HepG2 (cell line): ENCODE measurements around the gene SMARCA2. TPM values are rescaled to one million over a fixed set of nuclear protein-coding genes. Genes with fewer than 3 reads are reported as not detected.

Source experiments
- ATAC-seq: fragments of 200-7000 bp; cut with Tn5 transposase; 3 replicates; pipeline ENCODE4 v1.9.1; 2020; ENCODE audit warnings: mild to moderate bottlenecking, moderate library complexity
- Bru-seq: library from RNA; stranded (reverse); fragments of 400-500 nt; gene quantifications from one replicate; lab custom pipeline; 2021; lab: Mats Ljungman, UMichigan
- BruChase-seq, 2 experiments: library from RNA; stranded (reverse); fragments of 400-500 nt; gene quantifications; one replicate each; lab custom pipeline; 2021; lab: Mats Ljungman, UMichigan
- BruUV-seq: library from RNA; stranded (reverse); fragments of 400-500 nt; replicated peaks from 2 replicates; lab custom pipeline; 2021; lab: Mats Ljungman, UMichigan
- CTCF ChIA-PET: fragments of 300-600 bp; formaldehyde crosslinking; extraction: SDS; loops from one replicate; lab custom pipeline; 2021; ENCODE audit warnings: low total read pairs, inconsistent platforms, low intra/inter-chr PET ratio; lab: Yijun Ruan, JAX
- POLR2A ChIA-PET: fragments of 350-600 bp; sonication (Branson Sonifier 250); formaldehyde crosslinking; loops from one replicate; lab custom pipeline; 2020; ENCODE audit warnings: antibody characterized with exemption, inconsistent platforms; lab: Yijun Ruan, JAX
- DNase-seq: peaks from one replicate; pipeline ENCODE4 v3.0.0-alpha.2; 2015; ENCODE audit warnings: low spot score
- FAIRE-seq: peaks from 3 replicates; lab custom pipeline; 2011; peaks lifted over from hg19 to GRCh38; lab: Jason Lieb, UNC
- H2AFZ ChIP-seq: one replicate; pipeline ENCODE4 v1.6.1; 2011; ENCODE audit warnings: low read length, inconsistent platforms
- H3K27ac ChIP-seq: fragments of 300-600 bp; 3 replicates; pipeline ENCODE4 v1.8.0; 2011; ENCODE audit warnings: mixed run types, mild to moderate bottlenecking, mixed read lengths, low read length, inconsistent platforms; ENCODE audit not compliant: insufficient read depth; ENCODE audit errors: extremely low read length
- H3K27me3 ChIP-seq, 2 experiments: fragments of 200-600 bp in 1 of 2; 2 replicates in 1 of 2; 3 replicates in 1 of 2; pipeline versions ENCODE4 v1.6.0 to v1.8.0; 2011; ENCODE audit warnings: low read length in 2 of 2, mild to moderate bottlenecking in 2 of 2, moderate library complexity in 2 of 2, inconsistent platforms in 1 of 2; ENCODE audit not compliant: insufficient read depth in 2 of 2, control insufficient read depth in 1 of 2
- H3K36me3 ChIP-seq, 2 experiments: fragments of 200-600 bp in 1 of 2; replicated peaks in 1 of 2; 2 replicates in 1 of 2; 3 replicates in 1 of 2; pipeline versions ENCODE4 v1.5.1 to v1.8.0; 2011; ENCODE audit warnings: low read length in 2 of 2, inconsistent platforms in 1 of 2; ENCODE audit not compliant: insufficient read depth in 2 of 2, control insufficient read depth in 1 of 2
- H3K4me1 ChIP-seq: 2 replicates; pipeline ENCODE4 v1.5.1; 2012; ENCODE audit warnings: low read length, inconsistent platforms; ENCODE audit not compliant: insufficient read depth
- H3K4me2 ChIP-seq: 2 replicates; pipeline ENCODE4 v1.6.0; 2011; ENCODE audit warnings: low read depth, low read length, inconsistent platforms
- H3K4me3 ChIP-seq, 3 experiments: fragments of 200-600 bp in 1 of 3; sonication (generic), shearing (Covaris generic) in 1 of 3; replicated peaks in 1 of 3; 2 replicates each; pipeline ENCODE4 v1.5.1; 2011 to 2016; ENCODE audit warnings: low read length in 3 of 3, inconsistent platforms in 2 of 3, low read depth in 2 of 3, mild to moderate bottlenecking in 2 of 3, control low read depth in 1 of 3, mixed read lengths in 1 of 3; ENCODE audit not compliant: insufficient read depth in 1 of 3
- H3K79me2 ChIP-seq: one replicate; pipeline ENCODE4 v1.6.1; 2011; ENCODE audit warnings: low read length, inconsistent platforms; ENCODE audit not compliant: insufficient read depth
- H3K9ac ChIP-seq: 2 replicates; pipeline ENCODE4 v1.6.0; 2011; ENCODE audit warnings: mild to moderate bottlenecking, low read depth, low read length, inconsistent platforms; ENCODE audit not compliant: insufficient read depth
- H3K9me3 ChIP-seq: 2 replicates; pipeline ENCODE4 v1.5.1; 2012; ENCODE audit warnings: mild to moderate bottlenecking, low read length
- H4K20me1 ChIP-seq: 2 replicates; pipeline ENCODE4 v1.6.0; 2011; ENCODE audit warnings: inconsistent platforms, mild to moderate bottlenecking, low read length, moderate library complexity; ENCODE audit not compliant: insufficient read depth
- ARHGAP35 ChIP-seq: sonication (generic); formaldehyde crosslinking; IDR thresholded peaks from 2 replicates; pipeline ENCODE4 v1.9.0; 2022; ENCODE audit warnings: mild to moderate bottlenecking, inconsistent platforms, moderate library complexity, missing genetic modification reagents, borderline replicate concordance
- ATF4 ChIP-seq, 2 experiments: fragments of 450-650 bp in 1 of 2; sonication (generic) in 1 of 2; formaldehyde crosslinking; IDR thresholded peaks; 2 replicates each; pipeline versions ENCODE4 v1.5.0 to v1.8.0; 2020 to 2022; ENCODE audit warnings: mild to moderate bottlenecking in 1 of 2, missing genetic modification reagents in 1 of 2
- ELF4 ChIP-seq: sonication (generic); formaldehyde crosslinking; IDR thresholded peaks from 2 replicates; pipeline ENCODE4 v1.5.0; 2020; ENCODE audit warnings: missing genetic modification reagents, mild to moderate bottlenecking, moderate library complexity, borderline replicate concordance
- HOMEZ ChIP-seq: IDR thresholded peaks from 2 replicates; pipeline ENCODE4 v1.6.1; 2016; ENCODE audit warnings: low read depth
- KAT8 ChIP-seq: IDR thresholded peaks from 2 replicates; pipeline ENCODE4 v1.6.1; 2016; ENCODE audit warnings: missing genetic modification reagents, missing compliant biosample characterization
- MIER2 ChIP-seq: IDR thresholded peaks from 2 replicates; pipeline ENCODE4 v1.6.1; 2016; ENCODE audit warnings: missing biosample characterization, missing genetic modification reagents
- MTF1 ChIP-seq: sonication (generic); formaldehyde crosslinking; IDR thresholded peaks from 2 replicates; pipeline ENCODE4 v1.5.0; 2020; ENCODE audit warnings: missing genetic modification reagents
- NFYB ChIP-seq: sonication (generic); formaldehyde crosslinking; IDR thresholded peaks from 2 replicates; pipeline ENCODE4 v1.4.0; 2020; ENCODE audit warnings: missing genetic modification reagents
- RBM39 ChIP-seq: fragments of 200-400 bp; formaldehyde crosslinking; IDR thresholded peaks from one replicate; pipeline ENCODE4 v1.6.1; 2018; ENCODE audit warnings: antibody characterized with exemption, mild to moderate bottlenecking, low read depth, low read length; ENCODE audit not compliant: poor library complexity, severe bottlenecking
- TAF15 ChIP-seq: fragments of 200-400 bp; formaldehyde crosslinking; IDR thresholded peaks from one replicate; pipeline ENCODE4 v1.6.1; 2018; ENCODE audit warnings: mild to moderate bottlenecking, low read depth, low read length; ENCODE audit not compliant: poor library complexity, severe bottlenecking
- TEAD3 ChIP-seq: optimal IDR thresholded peaks from 2 replicates; pipeline ENCODE3; 2016; ENCODE audit warnings: borderline replicate concordance
- U2AF1 ChIP-seq: fragments of 200-400 bp; formaldehyde crosslinking; optimal IDR thresholded peaks from 2 replicates; pipeline ENCODE3; 2017; ENCODE audit warnings: mild to moderate bottlenecking, low read depth, low read length
- ZNF552 ChIP-seq: sonication (generic); formaldehyde crosslinking; IDR thresholded peaks from 2 replicates; pipeline ENCODE4 v1.9.0; 2022; ENCODE audit warnings: missing genetic modification reagents, mild to moderate bottlenecking, borderline replicate concordance
- ZNF83 ChIP-seq: sonication (generic); formaldehyde crosslinking; IDR thresholded peaks from 2 replicates; pipeline ENCODE4 v1.4.0; 2020; ENCODE audit warnings: missing genetic modification reagents, mild to moderate bottlenecking, borderline replicate concordance
- WGBS: methylation state at CpG from one replicate; pipeline ENCODE4 v1.1.6; 2017; ENCODE audit warnings: low lambda C conversion rate; 5-methylcytosine and 5-hydroxymethylcytosine counted together
- in situ Hi-C: cut with HindIII; loops from 2 replicates; pipeline ENCODE4 v1.10.0; 2017; ENCODE audit warnings: low pct_unique_long_range_greater_than_20kb; ENCODE audit not compliant: extremely low pct_ligation_motif_present
- intact Hi-C: fragments of 100-400 bp; cut with micrococcal nuclease; formaldehyde crosslinking; loops from one replicate; pipeline ENCODE4 v1.10.0; 2022; ENCODE audit not compliant: unreplicated experiment
- long read RNA-seq, 2 experiments: library from RNA in 1 of 2; library from polyadenylated mRNA in 1 of 2; stranded (forward) in 1 of 2; unstranded in 1 of 2; transcript quantifications; one replicate each; pipeline ENCODE4 v2.0.0, GENCODE V29; 2019 to 2022
- polyA minus RNA-seq, 3 experiments: library from RNA; depleted of rRNA, polyadenylated mRNA; stranded (reverse); fragments of >200 nt; gene quantifications; 2 replicates each; pipeline ENCODE4 v1.2.3, GENCODE V29; 2011; ENCODE audit warnings: low replicate concordance in 1 of 3
- polyA plus RNA-seq, 8 experiments: library from polyadenylated mRNA; depleted of rRNA in 3 of 8; stranded (reverse) in 7 of 8; unstranded in 1 of 8; fragments of >200 nt; fragmentation: Illumina TruSeq in 4 of 8; extraction: Trizol in 4 of 8; gene quantifications; 2 replicates each; pipeline versions ENCODE4 v1.2.1 to v1.2.3, GENCODE V29; 2011 to 2016; ENCODE audit warnings: low read depth in 4 of 8, missing spikeins in 1 of 8, mixed read lengths in 1 of 8; ENCODE audit not compliant: insufficient read depth in 1 of 8
- total RNA-seq, 5 experiments: library from RNA; depleted of rRNA; stranded (reverse); fragments of >200 nt; fragmentation: Illumina TruSeq; extraction: Trizol; gene quantifications; 2 replicates each; pipeline ENCODE4 v1.2.3, GENCODE V29; 2016; ENCODE audit warnings: low read depth in 1 of 5

The SMARCA2 gene
- 23.7 and 35.5 TPM in 2 replicates for total RNA-seq (2016; rRNA removed; fragmentation: Illumina TruSeq; extraction: Trizol)
- 7.6 and 9.4 TPM in 2 replicates for total RNA-seq (2016; cell fraction: cytosol; rRNA removed; fragmentation: Illumina TruSeq; extraction: Trizol; ENCODE audit: low read depth)
- total RNA-seq (2016; cell fraction: insoluble cytoplasmic fraction; rRNA removed; fragmentation: Illumina TruSeq; extraction: Trizol) = 22.4 and 29.1 TPM in 2 replicates
- total RNA-seq (2016; cell fraction: membrane; rRNA removed; fragmentation: Illumina TruSeq; extraction: Trizol) = 12.8 and 13.5 TPM in 2 replicates
- total RNA-seq (2016; cell fraction: nucleus; rRNA removed; fragmentation: Illumina TruSeq; extraction: Trizol) = 40.2 and 47.8 TPM in 2 replicates
- polyA plus RNA-seq (2011; rRNA removed) = 22.5 and 24.7 TPM in 2 replicates
- 14.4 and 15.9 TPM in 2 replicates for polyA plus RNA-seq (2011; cell fraction: cytosol; rRNA removed)
- polyA plus RNA-seq (2011; cell fraction: nucleus; rRNA removed) = 23.7 and 25.6 TPM in 2 replicates
- 15.0 and 16.7 TPM in 2 replicates for polyA plus RNA-seq (2012)
- 1.1 and 1.4 TPM in 2 replicates for polyA plus RNA-seq (2016; cell fraction: cytosol; fragmentation: Illumina TruSeq; extraction: Trizol; ENCODE audit: low read depth)
- polyA plus RNA-seq (2016; cell fraction: insoluble cytoplasmic fraction; fragmentation: Illumina TruSeq; extraction: Trizol; ENCODE audit: low read depth) = 25.9 and 26.3 TPM in 2 replicates
- 3.6 and 5.2 TPM in 2 replicates for polyA plus RNA-seq (2016; cell fraction: membrane; fragmentation: Illumina TruSeq; extraction: Trizol; ENCODE audit: low read depth)
- 29.0 and 30.2 TPM in 2 replicates for polyA plus RNA-seq (2016; cell fraction: nucleus; fragmentation: Illumina TruSeq; extraction: Trizol; ENCODE audit: insufficient read depth, low read depth)
- polyA minus RNA-seq (2011; rRNA and poly(A)+ RNA removed; ENCODE audit: low replicate concordance) = 93.2 and 190 TPM in 2 replicates
- 18.9 and 25.9 TPM in 2 replicates for polyA minus RNA-seq (2011; cell fraction: cytosol; rRNA and poly(A)+ RNA removed)
- 94.9 and 103 TPM in 2 replicates for polyA minus RNA-seq (2011; cell fraction: nucleus; rRNA and poly(A)+ RNA removed)
- percentile 68 among the genes with signal in this experiment for Bru-seq, nascent RNA
- percentile 65 among the genes with signal in this experiment for BruChase-seq, experiment 1, labeled RNA remaining after a 6-hour chase
- BruChase-seq, experiment 2, labeled RNA remaining after a 2-hour chase = percentile 60 among the genes with signal in this experiment
- long read RNA-seq, experiment 1, full-length matches to known transcripts = 2 of 8 reads
- long read RNA-seq, experiment 1, partial matches to known transcripts = 3 of 8 reads
- long read RNA-seq, experiment 1, other reads (novel, unspliced or antisense) = 3 of 8 reads
- long read RNA-seq, experiment 2, full-length matches to known transcripts = 1 of 26 reads
- long read RNA-seq, experiment 2, partial matches to known transcripts = 12 of 26 reads
- long read RNA-seq, experiment 2, other reads (novel, unspliced or antisense) = 13 of 26 reads

GRCh38 chr9:2014696-2015580 is at the start of gene SMARCA2:
SMARCA2 (plus strand) TSS chr9:2015347; CDS start chr9:2029023, 13,676 bp downstream.
- Histone ChIP-seq H2AFZ (peak within 1 kb of the TSS; percentile 66), H3K27me3 (peaks cover 0 to 30% of the 10 kb centered on the region in 2 experiments; a peak in 4 of 5 replicates), H3K9ac (peak within 1 kb of the TSS; percentile 68), H4K20me1 (no peaks in the 10 kb centered on the region), H3K27ac (peak within 1 kb of the TSS; percentile 67), H3K4me3 (peak within 1 kb of the TSS; percentile 76 to 84 (median 84)), H3K79me2 (peaks cover 14% of the 10 kb centered on the region), H3K4me1 (peaks cover 19% of the 10 kb centered on the region), H3K9me3 (no peaks in the 10 kb centered on the region), H3K36me3 (no peaks in the 10 kb centered on the region), H3K4me2 (peak within 1 kb of the TSS; percentile 93)
- peak; percentile 86 for ATAC-seq
- ChIA-PET CTCF (no interaction called here), POLR2A (no interaction called here)
- intact Hi-C loops = loop anchor here (5.0 kb wide), 1 partner anchor 52 kb away; no protein-coding TSS in a partner anchor
- 2% methylated on average over 31 of the region's 71 CpGs for WGBS
- no TSS peak for BruUV-seq
- DNase-seq = peak; percentile 87
- peak; percentile 78 for FAIRE-seq
- in situ Hi-C loops = loop anchor here (25.0 kb wide), 1 partner anchor 822 kb away; the partner anchor contains the start of gene PUM3
- peak; percentile 58; the same call in 1 of the 2 replicates for TF ChIP-seq ELF4 (CRISPR knock-in tag)
- peak; percentile 91 for TF ChIP-seq NFYB (CRISPR knock-in tag)
- TF ChIP-seq ATF4 (CRISPR knock-in tag; IDR thresholded peaks at IDR 0.05) = peak in 1 of 2 experiments; percentile 64; a peak in 1 of 4 replicates
- TF ChIP-seq MTF1 (CRISPR knock-in tag) = peak; percentile 45; the same call in 1 of the 2 replicates
- TF ChIP-seq ARHGAP35 (CRISPR knock-in tag) = no peak
- TF ChIP-seq RBM39 = peak; percentile 52
- 0 out of 2 replicates have a peak, but pooled peaks have one; percentile 49 for TF ChIP-seq ZNF83 (CRISPR knock-in tag)
- TF ChIP-seq KAT8 (CRISPR knock-in tag) = peak; percentile 53; the same call in 1 of the 2 replicates
- TF ChIP-seq ZNF552 = no peak
- 0 out of 2 replicates have a peak, but pooled peaks have one; percentile 10 for TF ChIP-seq HOMEZ
- peak; percentile 88 for TF ChIP-seq TEAD3
- TF ChIP-seq MIER2 (CRISPR knock-in tag) = no peak
- peak; percentile 55 for TF ChIP-seq TAF15
- TF ChIP-seq U2AF1 = peak; percentile 35
